K562 (cell line): Measurements from ENCODE around the gene WDR18. TPM values are rescaled to one million over a fixed set of nuclear protein-coding genes. Genes with fewer than 3 reads are reported as not detected.

Experiments
- ATAC-seq: fragments of 200-7000 bp; cut with Tn5 transposase; 3 replicates; pipeline ENCODE4 v1.9.1; 2020; ENCODE audit warnings: moderate library complexity
- BruUV-seq: library from RNA; stranded (reverse); fragments of 400-500 nt; replicated peaks from 2 replicates; lab custom pipeline; 2021; lab: Mats Ljungman, UMichigan
- CTCF ChIA-PET: fragments of 300-600 bp; formaldehyde crosslinking; extraction: SDS; loops from one replicate; lab custom pipeline; 2021; ENCODE audit warnings: low intra/inter-chr PET ratio; lab: Yijun Ruan, JAX
- POLR2A ChIA-PET: fragments of 300-600, 350-650 bp; sonication (Branson Sonifier 250); formaldehyde crosslinking; extraction: SDS; loops from one replicate; lab custom pipeline; 2021; ENCODE audit warnings: antibody characterized with exemption, inconsistent platforms; lab: Yijun Ruan, JAX
- DNase-seq, 4 experiments: peaks; one replicate each; pipeline versions ENCODE4 v3.0.0 to v3.0.0-alpha.2; 2011 to 2018; ENCODE audit warnings: low spot score in 3 of 4, mixed read lengths in 3 of 4; ENCODE audit errors: extremely low read depth in 1 of 4
- FAIRE-seq: peaks from 2 replicates; lab custom pipeline; 2011; peaks lifted over from hg19 to GRCh38; lab: Jason Lieb, UNC
- H2AFZ ChIP-seq: 2 replicates; pipeline ENCODE4 v1.6.0; 2011; ENCODE audit warnings: low read depth, low read length, control low read depth, inconsistent platforms
- H3K27ac ChIP-seq: fragments of 200-600 bp; 3 replicates; pipeline ENCODE4 v1.8.0; 2011; ENCODE audit warnings: low read depth, mild to moderate bottlenecking, control low read depth, inconsistent platforms, low read length, moderate library complexity, mixed read lengths; ENCODE audit errors: extremely low read depth
- H3K27me3 ChIP-seq, 2 experiments: fragments of 300-600 bp in 1 of 2; 2 replicates in 1 of 2; 3 replicates in 1 of 2; pipeline versions ENCODE4 v1.6.0 to v1.8.0; 2011; ENCODE audit warnings: inconsistent platforms in 2 of 2, low read length in 2 of 2, mild to moderate bottlenecking in 1 of 2, mixed read lengths in 1 of 2, moderate library complexity in 1 of 2; ENCODE audit not compliant: control insufficient read depth in 2 of 2, insufficient read depth in 2 of 2
- H3K36me3 ChIP-seq: fragments of 300-600 bp; 3 replicates; pipeline ENCODE4 v1.8.0; 2011; ENCODE audit warnings: mild to moderate bottlenecking, low read length, inconsistent platforms; ENCODE audit not compliant: control insufficient read depth, insufficient read depth
- H3K4me1 ChIP-seq, 2 experiments: fragments of 200-600 bp in 1 of 2; replicated peaks in 1 of 2; 2 replicates in 1 of 2; 3 replicates in 1 of 2; pipeline versions ENCODE4 v1.5.1 to v1.8.0; 2011; ENCODE audit warnings: inconsistent platforms in 2 of 2, low read length in 2 of 2, mild to moderate bottlenecking in 1 of 2, mixed read lengths in 1 of 2, moderate library complexity in 1 of 2; ENCODE audit not compliant: control insufficient read depth in 2 of 2, insufficient read depth in 2 of 2
- H3K4me2 ChIP-seq: 2 replicates; pipeline ENCODE4 v1.6.1; 2011; ENCODE audit warnings: low read length, control low read depth, inconsistent platforms, mixed read lengths; ENCODE audit not compliant: insufficient read depth
- H3K4me3 ChIP-seq: fragments of 200-600 bp; sonication (generic), shearing (Covaris generic); 2 replicates; pipeline ENCODE4 v1.5.1; 2016; ENCODE audit warnings: control low read depth, inconsistent platforms
- H3K79me2 ChIP-seq: fragments of 200-600 bp; 3 replicates; pipeline ENCODE4 v1.8.0; 2011; ENCODE audit warnings: low read length, inconsistent platforms; ENCODE audit not compliant: control insufficient read depth, insufficient read depth
- H3K9ac ChIP-seq, 2 experiments: 2 replicates each; pipeline versions ENCODE4 v1.6.0 to v1.6.1; 2011; ENCODE audit warnings: low read depth in 2 of 2, low read length in 2 of 2, control low read depth in 1 of 2, inconsistent platforms in 1 of 2, mild to moderate bottlenecking in 1 of 2, mixed read lengths in 1 of 2; ENCODE audit not compliant: insufficient read depth in 1 of 2
- H3K9me1 ChIP-seq: one replicate; pipeline ENCODE4 v1.6.0; 2011; ENCODE audit warnings: inconsistent platforms, mild to moderate bottlenecking, low read length, moderate library complexity; ENCODE audit not compliant: control insufficient read depth, insufficient read depth
- H3K9me3 ChIP-seq: replicated peaks from 2 replicates; pipeline ENCODE4 v1.5.1; 2011; ENCODE audit warnings: low read depth, low read length, inconsistent platforms; ENCODE audit not compliant: control insufficient read depth, insufficient read depth
- H4K20me1 ChIP-seq: replicated peaks from 2 replicates; pipeline ENCODE4 v1.6.1; 2011; ENCODE audit warnings: low read length, inconsistent platforms, mixed read lengths; ENCODE audit not compliant: control insufficient read depth, insufficient read depth
- FOXK1 ChIP-seq: sonication (generic); formaldehyde crosslinking; IDR thresholded peaks from 2 replicates; pipeline ENCODE4 v1.8.0; 2022; ENCODE audit warnings: missing genetic modification reagents, mild to moderate bottlenecking, borderline replicate concordance
- FOXK2 ChIP-seq, 2 experiments: fragments of 450-650 bp; IDR thresholded peaks in 1 of 2; conservative IDR thresholded peaks in 1 of 2; 2 replicates each; pipeline ENCODE4 v1.6.1; 2016; ENCODE audit warnings: low read depth in 2 of 2, mild to moderate bottlenecking in 1 of 2
- HNRNPLL ChIP-seq: fragments of 200-400 bp; formaldehyde crosslinking; IDR thresholded peaks from 2 replicates; pipeline ENCODE4 v1.6.1; 2017; ENCODE audit warnings: low read length, low read depth, mild to moderate bottlenecking; ENCODE audit not compliant: poor library complexity, severe bottlenecking
- KDM1A ChIP-seq, 2 experiments: fragments of 450-650 bp; IDR thresholded peaks; 2 replicates each; pipeline ENCODE4 v1.6.1; 2016; ENCODE audit warnings: mild to moderate bottlenecking in 2 of 2
- KLF16 ChIP-seq: IDR thresholded peaks from 2 replicates; pipeline ENCODE4 v1.6.1; 2016; ENCODE audit warnings: antibody characterized with exemption
- NEUROD1 ChIP-seq: fragments of 150-350 bp; IDR thresholded peaks from 2 replicates; pipeline ENCODE4 v1.6.1; 2014; ENCODE audit warnings: borderline replicate concordance, low read length, low read depth; ENCODE audit not compliant: partially characterized antibody
- NFYB ChIP-seq: IDR thresholded peaks from 2 replicates; pipeline ENCODE4 v1.6.1; 2011; ENCODE audit warnings: mild to moderate bottlenecking, moderate library complexity; ENCODE audit not compliant: insufficient read length; ENCODE audit errors: extremely low read depth
- POLR2G ChIP-seq: fragments of 200-400 bp; formaldehyde crosslinking; IDR thresholded peaks from 2 replicates; pipeline ENCODE4 v1.6.1; 2017; ENCODE audit warnings: low read depth, mild to moderate bottlenecking, antibody characterized with exemption, low read length, moderate library complexity
- RCOR1 ChIP-seq, 2 experiments: IDR thresholded peaks; 2 replicates each; pipeline ENCODE4 v1.6.1; 2012; ENCODE audit warnings: low read depth in 2 of 2, low read length in 2 of 2, borderline replicate concordance in 1 of 2, improper control_type of control experiment in 1 of 2
- SNIP1 ChIP-seq: fragments of 450-650 bp; IDR thresholded peaks from 2 replicates; pipeline ENCODE4 v1.7.1; 2017; ENCODE audit warnings: low read depth, mild to moderate bottlenecking
- SUPT5H ChIP-seq: fragments of 450-650 bp; IDR thresholded peaks from 2 replicates; pipeline ENCODE4 v1.6.1; 2016
- TAF1 ChIP-seq: IDR thresholded peaks from 2 replicates; pipeline ENCODE4 v1.6.1; 2011; ENCODE audit warnings: mild to moderate bottlenecking, low read length, moderate library complexity; ENCODE audit not compliant: insufficient read depth, control insufficient read depth, severe bottlenecking; ENCODE audit errors: extremely low read depth
- ZNF24 ChIP-seq: fragments of 450-650 bp; IDR thresholded peaks from 2 replicates; pipeline ENCODE4 v1.6.1; 2016
- ZNF431 ChIP-seq: sonication (generic); formaldehyde crosslinking; IDR thresholded peaks from 2 replicates; pipeline ENCODE4 v1.8.0; 2022; ENCODE audit warnings: mild to moderate bottlenecking, missing genetic modification reagents
- WGBS: fragments of 100-300 bp; shearing (Covaris generic); methylation state at CpG from one replicate; pipeline ENCODE4 v1.1.6; 2016; ENCODE audit warnings: low coverage, mixed read lengths; ENCODE audit not compliant: insufficient coverage; ENCODE audit errors: missing lambda C conversion rate; 5-methylcytosine and 5-hydroxymethylcytosine counted together
- in situ Hi-C: fragments of 300-500 bp; cut with MboI; formaldehyde crosslinking; loops from 4 replicates; pipeline ENCODE4 v1.15.0; 2018; ENCODE audit warnings: inconsistent platforms, mixed read lengths
- intact Hi-C: fragments of 100-400 bp; cut with micrococcal nuclease; formaldehyde crosslinking; loops from 2 replicates; pipeline ENCODE4 v1.14.2; 2022
- polyA plus RNA-seq, 8 experiments: library from polyadenylated mRNA; depleted of rRNA in 4 of 8; stranded (reverse) in 5 of 8; unstranded in 3 of 8; fragments of >200 nt; fragmentation: Nextera tagmentation in 2 of 8; fragmentation: Illumina TruSeq in 1 of 8; extraction: Ambion mirVana in 2 of 8; extraction: Trizol in 1 of 8; gene quantifications; 2 replicates each; pipeline versions ENCODE4 v1.2.1 to v1.2.3, GENCODE V29; 2011 to 2014; ENCODE audit warnings: inconsistent platforms in 1 of 8, missing spikeins in 1 of 8
- total RNA-seq, 7 experiments: library from RNA; depleted of rRNA in 6 of 7; stranded (reverse); fragments of >200 nt in 6 of 7; fragmentation: Illumina TruSeq in 2 of 7; extraction: Trizol in 2 of 7; gene quantifications; 2 replicates each; pipeline versions ENCODE4 v1.2.1 to v1.2.3, GENCODE V29; 2011 to 2021; ENCODE audit warnings: low replicate concordance in 1 of 7
- TF ChIP-seq, protein P1 (sequence below): sonication (generic); formaldehyde crosslinking; IDR thresholded peaks from 2 replicates; pipeline ENCODE4 v1.9.0; 2022; ENCODE audit warnings: mild to moderate bottlenecking, missing genetic modification reagents
- TF ChIP-seq, protein P2 (sequence below): fragments of 450-650 bp; IDR thresholded peaks from 2 replicates; pipeline ENCODE4 v1.6.1; 2016
- TF ChIP-seq, protein P3 (sequence below): fragments of 450-650 bp; formaldehyde crosslinking; IDR thresholded peaks from 2 replicates; pipeline ENCODE4 v1.4.0; 2020; ENCODE audit warnings: mild to moderate bottlenecking
- TF ChIP-seq, protein P4 (sequence below): fragments of 250-450 bp; sonication (Bioruptor Pico); IDR thresholded peaks from 2 replicates; pipeline ENCODE4 v1.4.0; 2020

The WDR18 gene
- total and polyA plus RNA-seq, 9 of the 15 experiments (the other 6 are each of a cell fraction or from before 2014, with no cell fraction given), result 0.65 to 181 (median 30.1) TPM

DNA sequence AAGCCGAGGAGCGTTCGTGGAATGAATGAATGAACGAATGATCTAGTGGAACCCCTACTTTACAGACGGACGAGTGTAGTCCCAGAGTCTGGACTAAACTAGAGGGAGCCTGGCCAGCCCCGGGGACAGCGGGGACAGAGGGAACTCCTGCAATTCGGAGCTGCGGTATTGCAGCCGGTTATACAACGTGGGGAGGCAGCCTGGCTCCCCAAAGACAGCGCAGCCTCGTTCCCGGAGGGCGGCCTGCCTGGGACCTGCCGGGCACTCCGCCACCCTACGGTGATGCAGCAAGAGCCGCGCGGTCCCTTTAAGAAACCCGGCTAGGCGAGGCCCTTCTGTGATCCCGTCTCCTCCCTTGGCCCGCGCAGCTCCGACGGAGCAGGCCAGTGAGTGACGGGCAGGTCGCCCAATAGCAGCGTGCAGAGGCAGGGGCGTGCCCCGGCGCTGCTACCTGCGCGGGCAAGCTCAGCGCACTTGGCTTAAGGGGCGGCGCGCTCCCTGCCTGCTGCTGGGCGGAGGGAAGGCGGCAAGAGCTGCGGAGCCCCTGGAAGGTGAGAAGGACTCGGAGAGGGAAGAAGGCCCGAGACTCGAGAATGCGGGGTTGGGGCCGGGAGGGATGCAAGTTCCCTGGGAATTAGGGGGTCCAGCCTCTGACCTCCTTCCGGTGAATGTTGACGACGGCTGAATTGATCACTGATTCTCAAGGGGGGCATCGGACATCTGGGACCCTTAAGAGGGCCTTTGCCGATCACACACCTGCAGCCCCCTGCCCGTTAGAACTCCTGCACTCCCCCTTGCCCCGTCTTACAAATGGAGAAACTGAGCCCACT, 55.7 kb downstream of the WDR18 start, which contains the start of gene ABCA7:
Gene ABCA7 (plus strand): TSS at position 462 of the 830 bp plus-strand sequence. CDS start 1,255 bp downstream, outside the sequence.
- ChIA-PET POLR2A (interaction anchor here (0.6 to 11.0 kb wide), 5 partner anchors 10 to 78 kb away, joined by 3 to 176 read pairs (median 5); partner anchors contain the start of genes ARHGAP45, CNN2 and RNU6-2), CTCF (interaction anchor here (1.4 kb wide), 1 partner anchor 118 kb away, joined by 4 read pairs; no protein-coding TSS in a partner anchor)
- Histone ChIP-seq H3K27me3 (no peaks in the 10 kb centered on the region), H3K4me2 (peak within 1 kb of the TSS; percentile 92), H2AFZ (peak within 1 kb of the TSS; percentile 60), H4K20me1 (no peaks in the 10 kb centered on the region), H3K36me3 (peaks cover 52% of the 10 kb centered on the region), H3K4me1 (peaks cover 38 to 80% of the 10 kb centered on the region in 2 experiments), H3K27ac (peak within 1 kb of the TSS; percentile 72), H3K9me3 (no peaks in the 10 kb centered on the region), H3K9ac (peak within 1 kb of the TSS; percentile 60 to 91), H3K9me1 (no peaks in the 10 kb centered on the region), H3K4me3 (peak within 1 kb of the TSS; percentile 55), H3K79me2 (peaks cover 35% of the 10 kb centered on the region)
- no TSS peak for BruUV-seq
- in situ Hi-C loops (no loop called here), intact Hi-C loops (loop anchor here (2.0 to 5.0 kb wide), 3 partner anchors 19 to 62 kb away; partner anchors contain the start of genes GPX4, RNU6-2 and TMEM259)
- peak; percentile 84 for FAIRE-seq
- ATAC-seq, result peak; percentile 89
- WGBS, result 1% methylated on average over 53 of the region's 56 CpGs
- peak; percentile 91 to 99 (median 95) for DNase-seq
- TF ChIP-seq ZNF24, result peak; percentile 98
- no peak for TF ChIP-seq KDM1A (IDR thresholded peaks at IDR 0.05)
- no peak for TF ChIP-seq SNIP1
- TF ChIP-seq FOXK1, result 0 out of 2 replicates have a peak, but pooled peaks have one; percentile 9
- no peak for TF ChIP-seq ZNF431 (CRISPR knock-in tag)
- TF ChIP-seq, protein P1, sequence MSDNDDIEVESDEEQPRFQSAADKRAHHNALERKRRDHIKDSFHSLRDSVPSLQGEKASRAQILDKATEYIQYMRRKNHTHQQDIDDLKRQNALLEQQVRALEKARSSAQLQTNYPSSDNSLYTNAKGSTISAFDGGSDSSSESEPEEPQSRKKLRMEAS (CRISPR knock-in tag), result peak; percentile 74
- TF ChIP-seq, protein P2, sequence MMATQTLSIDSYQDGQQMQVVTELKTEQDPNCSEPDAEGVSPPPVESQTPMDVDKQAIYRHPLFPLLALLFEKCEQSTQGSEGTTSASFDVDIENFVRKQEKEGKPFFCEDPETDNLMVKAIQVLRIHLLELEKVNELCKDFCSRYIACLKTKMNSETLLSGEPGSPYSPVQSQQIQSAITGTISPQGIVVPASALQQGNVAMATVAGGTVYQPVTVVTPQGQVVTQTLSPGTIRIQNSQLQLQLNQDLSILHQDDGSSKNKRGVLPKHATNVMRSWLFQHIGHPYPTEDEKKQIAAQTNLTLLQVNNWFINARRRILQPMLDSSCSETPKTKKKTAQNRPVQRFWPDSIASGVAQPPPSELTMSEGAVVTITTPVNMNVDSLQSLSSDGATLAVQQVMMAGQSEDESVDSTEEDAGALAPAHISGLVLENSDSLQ, result peak; percentile 100
- TF ChIP-seq, protein P3, sequence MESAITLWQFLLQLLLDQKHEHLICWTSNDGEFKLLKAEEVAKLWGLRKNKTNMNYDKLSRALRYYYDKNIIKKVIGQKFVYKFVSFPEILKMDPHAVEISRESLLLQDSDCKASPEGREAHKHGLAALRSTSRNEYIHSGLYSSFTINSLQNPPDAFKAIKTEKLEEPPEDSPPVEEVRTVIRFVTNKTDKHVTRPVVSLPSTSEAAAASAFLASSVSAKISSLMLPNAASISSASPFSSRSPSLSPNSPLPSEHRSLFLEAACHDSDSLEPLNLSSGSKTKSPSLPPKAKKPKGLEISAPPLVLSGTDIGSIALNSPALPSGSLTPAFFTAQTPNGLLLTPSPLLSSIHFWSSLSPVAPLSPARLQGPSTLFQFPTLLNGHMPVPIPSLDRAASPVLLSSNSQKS (CRISPR knock-in tag), result no peak
- peak; percentile 92 for TF ChIP-seq HNRNPLL
- peak in 1 of 2 experiments; percentile 44; a peak in 2 of 4 replicates for TF ChIP-seq FOXK2 (conservative IDR thresholded peaks at IDR 0.05 in 1 of 2, IDR thresholded peaks at IDR 0.05 in 1 of 2; ENCODE audit: low read depth in 2 of 2)
- peak; percentile 87 for TF ChIP-seq NEUROD1
- TF ChIP-seq POLR2G, result peak; percentile 87
- peak; percentile 90 for TF ChIP-seq NFYB
- TF ChIP-seq SUPT5H, result peak; percentile 42; the same call in 1 of the 2 replicates
- peak; percentile 51 for TF ChIP-seq TAF1
- TF ChIP-seq KLF16, result no peak
- TF ChIP-seq, protein P4, sequence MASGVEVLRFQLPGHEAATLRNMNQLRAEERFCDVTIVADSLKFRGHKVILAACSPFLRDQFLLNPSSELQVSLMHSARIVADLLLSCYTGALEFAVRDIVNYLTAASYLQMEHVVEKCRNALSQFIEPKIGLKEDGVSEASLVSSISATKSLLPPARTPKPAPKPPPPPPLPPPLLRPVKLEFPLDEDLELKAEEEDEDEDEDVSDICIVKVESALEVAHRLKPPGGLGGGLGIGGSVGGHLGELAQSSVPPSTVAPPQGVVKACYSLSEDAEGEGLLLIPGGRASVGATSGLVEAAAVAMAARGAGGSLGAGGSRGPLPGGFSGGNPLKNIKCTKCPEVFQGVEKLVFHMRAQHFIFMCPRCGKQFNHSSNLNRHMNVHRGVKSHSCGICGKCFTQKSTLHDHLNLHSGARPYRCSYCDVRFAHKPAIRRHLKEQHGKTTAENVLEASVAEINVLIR (CRISPR knock-in tag), result peak; percentile 29; the same call in 1 of the 2 replicates
- TF ChIP-seq RCOR1 (IDR thresholded peaks at IDR 0.05; ENCODE audit: borderline replicate concordance in 1 of 2, low read depth in 2 of 2, low read length in 2 of 2), result 0 out of 4 replicates have a peak, but pooled peaks of 1 of the 2 experiments have one; percentile 49
